GM18907 (cell line): Measurements from ENCODE around the gene IARS1.

ENCODE experiments used
- ATAC-seq: cut with Tn5 transposase; IDR thresholded peaks from one replicate; pipeline ENCODE4 v1.9.1; 2021; ENCODE audit warnings: mild to moderate bottlenecking, moderate library complexity; ENCODE audit not compliant: unreplicated experiment

Gene IARS1

GRCh38 chr9:92295827-92296258 is 2.3 kb upstream of the IARS1 start:
- no peak for ATAC-seq

GRCh38 chr9:92295240-92295790 is 1.8 kb upstream of the IARS1 start:
- ATAC-seq: no peak

GRCh38 chr9:92294297-92294676 is 790 bp upstream of the IARS1 start:
- ATAC-seq: no peak

GRCh38 chr9:92293075-92293354 is 482 bp downstream of the IARS1 start:
- ATAC-seq: no peak

GRCh38 chr9:92292338-92293074 is 991 bp downstream of the IARS1 start:
- ATAC-seq: no peak

- no peak for ATAC-seq
Measured at GRCh38 chr9:92291577-92291976, 1.9 kb downstream of the IARS1 start.

- no peak for ATAC-seq
Measured at GRCh38 chr9:92290785-92291429, 2.6 kb downstream of the IARS1 start.

- ATAC-seq: no peak
Measured at GRCh38 chr9:92289708-92290390, 3.6 kb downstream of the IARS1 start.

GRCh38 chr9:92279302-92279701 is 14.2 kb downstream of the IARS1 start:
- ATAC-seq: no peak

- no peak for ATAC-seq
Measured at GRCh38 chr9:92278110-92278509, 15.4 kb downstream of the IARS1 start.

- no peak for ATAC-seq
Measured at GRCh38 chr9:92276331-92277032, 17.0 kb downstream of the IARS1 start.

GRCh38 chr9:92275541-92275940 is 18.0 kb downstream of the IARS1 start:
- ATAC-seq: no peak

- no peak for ATAC-seq
Measured at GRCh38 chr9:92270511-92270910, 23.0 kb downstream of the IARS1 start.

- no peak for ATAC-seq
Measured at GRCh38 chr9:92266486-92266885, 27.0 kb downstream of the IARS1 start.

- no peak for ATAC-seq
Measured at GRCh38 chr9:92265154-92265553, 28.3 kb downstream of the IARS1 start.

GRCh38 chr9:92263131-92263530 is 30.4 kb downstream of the IARS1 start:
- no peak for ATAC-seq

- ATAC-seq: no peak
Measured at GRCh38 chr9:92257327-92257726, 36.2 kb downstream of the IARS1 start.

GRCh38 chr9:92254381-92255337 is 38.8 kb downstream of the IARS1 start:
- ATAC-seq: no peak

GRCh38 chr9:92253656-92254055 is 39.8 kb downstream of the IARS1 start:
- ATAC-seq: no peak

- no peak for ATAC-seq
Measured at GRCh38 chr9:92247981-92248380, 45.5 kb downstream of the IARS1 start.
